Activated CD4-positive, CD25-positive, alpha-beta regulatory T cell treated with anti-CD3 and anti-CD28 coated beads, Interleukin-2, amount 50 U/mL, for 72 hours (primary cell): Measurements from ENCODE around the gene UGT2A2.
"Not testable (repeated sequence)": the region's sequence is repeated elsewhere in the genome, so short reads cannot be mapped to it uniquely, and the experiment has no call there.

Source experiments
- DNase-seq: peaks from one replicate; pipeline ENCODE4 v3.0.0; 2021

UGT2A2 gene

GRCh38 chr4:69639542-69639941, at the start of gene UGT2A2:
UGT2A2 (minus strand) TSS chr4:69639642; CDS start chr4:69639640, 2 bp downstream.
- DNase-seq: no peak

- no peak for DNase-seq
These were observed 45.4 kb upstream of the UGT2A2 start for GRCh38 chr4:69684804-69685203.

- no peak for DNase-seq
These were observed 29.2 kb upstream of the UGT2A2 start for GRCh38 chr4:69668680-69669079.

- DNase-seq: not testable (repeated sequence)
These were observed 24.6 kb upstream of the UGT2A2 start for GRCh38 chr4:69664009-69664408.

GRCh38 chr4:69661130-69661803, 21.8 kb upstream of the UGT2A2 start:
- not testable (repeated sequence) for DNase-seq

- DNase-seq: no peak
These were observed 18.7 kb upstream of the UGT2A2 start for GRCh38 chr4:69658133-69658532.

- no peak for DNase-seq
These were observed 17.3 kb upstream of the UGT2A2 start for GRCh38 chr4:69656653-69657158.

GRCh38 chr4:69653147-69653546, 13.7 kb upstream of the UGT2A2 start, which contains the start of gene UGT2A1:
UGT2A1 (minus strand) TSS chr4:69653247; CDS start chr4:69647644, 5,603 bp downstream.
- DNase-seq: no peak

- no peak for DNase-seq
These were observed 11.4 kb upstream of the UGT2A2 start for GRCh38 chr4:69650872-69651271.

GRCh38 chr4:69649629-69650028, 10.2 kb upstream of the UGT2A2 start:
- DNase-seq: no peak

- DNase-seq: no peak
These were observed 9.8 kb upstream of the UGT2A2 start for GRCh38 chr4:69649207-69649606.

- DNase-seq: no peak
These were observed 3.5 kb upstream of the UGT2A2 start for GRCh38 chr4:69642961-69643360.

- no peak for DNase-seq
These were observed 847 bp upstream of the UGT2A2 start for GRCh38 chr4:69640289-69640688.

- no peak for DNase-seq
These were observed 22.3 kb downstream of the UGT2A2 start for GRCh38 chr4:69617083-69617694.

- DNase-seq: no peak
These were observed 29.0 kb downstream of the UGT2A2 start for GRCh38 chr4:69610484-69610883.

- no peak for DNase-seq
These were observed 38.4 kb downstream of the UGT2A2 start for GRCh38 chr4:69601065-69601464.

GRCh38 chr4:69600013-69600412, 39.4 kb downstream of the UGT2A2 start:
- DNase-seq: no peak

GRCh38 chr4:69594382-69594781, 45.1 kb downstream of the UGT2A2 start:
- DNase-seq: no peak

GRCh38 chr4:69591364-69591763, 48.1 kb downstream of the UGT2A2 start:
- DNase-seq: no peak

- no peak for DNase-seq
These were observed 49.6 kb downstream of the UGT2A2 start for GRCh38 chr4:69589884-69590283.

GRCh38 chr4:69584135-69584534, 55.3 kb downstream of the UGT2A2 start:
- DNase-seq: no peak

- DNase-seq: no peak
These were observed 55.9 kb downstream of the UGT2A2 start for GRCh38 chr4:69583543-69583942.

GRCh38 chr4:69577245-69577644, 62.2 kb downstream of the UGT2A2 start:
- no peak for DNase-seq

GRCh38 chr4:69576251-69576877, 63.1 kb downstream of the UGT2A2 start:
- no peak for DNase-seq
